HepG2 (cell line): Measurements from ENCODE around the gene KXD1. TPM values are rescaled to one million over a fixed set of nuclear protein-coding genes. Genes with fewer than 3 reads are reported as not detected.

Experiments used
- FIP1L1 ChIP-seq: fragments of 200-400 bp; formaldehyde crosslinking; IDR thresholded peaks from 2 replicates; pipeline ENCODE4 v1.6.1; 2018; ENCODE audit warnings: low read depth, mild to moderate bottlenecking, low read length, moderate library complexity, borderline replicate concordance; ENCODE audit not compliant: insufficient read depth
- PCBP1 ChIP-seq: fragments of 200-400 bp; formaldehyde crosslinking; IDR thresholded peaks from 2 replicates; pipeline ENCODE4 v1.6.1; 2017; ENCODE audit warnings: mild to moderate bottlenecking, low read depth, low read length, borderline replicate concordance
- POLR2AphosphoS2 ChIP-seq: IDR thresholded peaks from 2 replicates; pipeline ENCODE4 v1.6.1; 2011; ENCODE audit warnings: low read depth, low read length, improper control_type of control experiment
- PTBP1 ChIP-seq: fragments of 200-400 bp; formaldehyde crosslinking; IDR thresholded peaks from 2 replicates; pipeline ENCODE4 v1.6.1; 2018; ENCODE audit warnings: low read length, low read depth; ENCODE audit not compliant: poor library complexity, severe bottlenecking
- RORA ChIP-seq: sonication (generic); formaldehyde crosslinking; IDR thresholded peaks from 2 replicates; pipeline ENCODE4 v1.5.0; 2020; ENCODE audit warnings: mild to moderate bottlenecking, missing genetic modification reagents, moderate library complexity
- SCMH1 ChIP-seq: sonication (generic); formaldehyde crosslinking; IDR thresholded peaks from 2 replicates; pipeline ENCODE4 v1.9.0; 2021; ENCODE audit warnings: missing genetic modification reagents, mild to moderate bottlenecking, borderline replicate concordance
- SIN3A ChIP-seq: IDR thresholded peaks from 2 replicates; pipeline ENCODE4 v1.6.1; 2011; ENCODE audit warnings: low read depth, mild to moderate bottlenecking, control low read depth, low read length, borderline replicate concordance
- SSRP1 ChIP-seq: IDR thresholded peaks from 2 replicates; pipeline ENCODE4 v1.6.1; 2016; ENCODE audit warnings: control low read depth
- USF2 ChIP-seq, 2 experiments: sonication (generic) in 1 of 2; formaldehyde crosslinking in 1 of 2; IDR thresholded peaks; 2 replicates each; pipeline versions ENCODE4 v1.5.1 to v1.6.1; 2011 to 2020; ENCODE audit warnings: borderline replicate concordance in 1 of 2, low read depth in 1 of 2, low read length in 1 of 2, mild to moderate bottlenecking in 1 of 2, missing genetic modification reagents in 1 of 2, moderate library complexity in 1 of 2
- ZFP36 ChIP-seq: fragments of 150-350 bp; IDR thresholded peaks from 2 replicates; pipeline ENCODE4 v1.6.1; 2018; ENCODE audit warnings: borderline replicate concordance, low read length, low read depth; ENCODE audit not compliant: partially characterized antibody
- ZNF142 ChIP-seq: sonication (generic); formaldehyde crosslinking; IDR thresholded peaks from 2 replicates; pipeline ENCODE4 v1.4.0; 2020; ENCODE audit warnings: missing genetic modification reagents
- ZNF18 ChIP-seq: sonication (generic); formaldehyde crosslinking; IDR thresholded peaks from 2 replicates; pipeline ENCODE4 v1.8.0; 2022; ENCODE audit warnings: mild to moderate bottlenecking, missing genetic modification reagents; ENCODE audit not compliant: insufficient replicate concordance
- ZNF331 ChIP-seq: sonication (generic); formaldehyde crosslinking; IDR thresholded peaks from 2 replicates; pipeline ENCODE4 v1.4.0; 2020; ENCODE audit warnings: missing genetic modification reagents
- ZNF383 ChIP-seq: sonication (generic); formaldehyde crosslinking; IDR thresholded peaks from 2 replicates; pipeline ENCODE4 v1.4.0; 2020; ENCODE audit warnings: missing genetic modification reagents, mild to moderate bottlenecking, borderline replicate concordance
- ZNF44 ChIP-seq: sonication (generic); formaldehyde crosslinking; IDR thresholded peaks from 2 replicates; pipeline ENCODE4 v1.5.1; 2020; ENCODE audit warnings: mild to moderate bottlenecking, missing genetic modification reagents
- ZNF784 ChIP-seq: sonication (generic); formaldehyde crosslinking; IDR thresholded peaks from 2 replicates; pipeline ENCODE4 v1.5.1; 2020; ENCODE audit warnings: missing genetic modification reagents, mild to moderate bottlenecking, borderline replicate concordance
- ZSCAN29 ChIP-seq: sonication (generic); formaldehyde crosslinking; conservative IDR thresholded peaks from 2 replicates; pipeline ENCODE4 v1.4.0; 2020; ENCODE audit warnings: mild to moderate bottlenecking, missing genetic modification reagents
- polyA plus RNA-seq, 8 experiments: library from polyadenylated mRNA; depleted of rRNA in 3 of 8; stranded (reverse) in 7 of 8; unstranded in 1 of 8; fragments of >200 nt; fragmentation: Illumina TruSeq in 4 of 8; extraction: Trizol in 4 of 8; gene quantifications; 2 replicates each; pipeline versions ENCODE4 v1.2.1 to v1.2.3, GENCODE V29; 2011 to 2016; ENCODE audit warnings: low read depth in 4 of 8, missing spikeins in 1 of 8, mixed read lengths in 1 of 8; ENCODE audit not compliant: insufficient read depth in 1 of 8
- total RNA-seq, 5 experiments: library from RNA; depleted of rRNA; stranded (reverse); fragments of >200 nt; fragmentation: Illumina TruSeq; extraction: Trizol; gene quantifications; 2 replicates each; pipeline ENCODE4 v1.2.3, GENCODE V29; 2016; ENCODE audit warnings: low read depth in 1 of 5

The KXD1 gene
- total and polyA plus RNA-seq, 2 of the 13 experiments (the other 11 are each of a cell fraction or from before 2014, with no cell fraction given): 44.6 to 143 TPM

GRCh38 chr19:18588611-18589379, 31.1 kb downstream of the KXD1 start, which contains the start of gene REX1BD (continued):
- peak; percentile 79 for TF ChIP-seq PCBP1
- TF ChIP-seq PTBP1: no peak
- no peak for TF ChIP-seq ZNF18 (CRISPR knock-in tag)
- TF ChIP-seq USF2 (IDR thresholded peaks at IDR 0.05; ENCODE audit: low read depth, low read length): no peak
- no peak for TF ChIP-seq USF2 (CRISPR knock-in tag; IDR thresholded peaks at IDR 0.05; ENCODE audit: borderline replicate concordance)
- peak; percentile 91 for TF ChIP-seq ZNF331
- TF ChIP-seq ZNF44: peak; percentile 4; the same call in 1 of the 2 replicates
- no peak for TF ChIP-seq ZSCAN29 (CRISPR knock-in tag)
- peak; percentile 52 for TF ChIP-seq ZNF142 (CRISPR knock-in tag)
- no peak for TF ChIP-seq SCMH1 (CRISPR knock-in tag)
- TF ChIP-seq SIN3A: peak; percentile 78; the same call in 1 of the 2 replicates
- no peak for TF ChIP-seq ZNF383 (CRISPR knock-in tag)
- TF ChIP-seq SSRP1 (CRISPR knock-in tag): peak; percentile 83; the same call in 1 of the 2 replicates
- no peak for TF ChIP-seq RORA (CRISPR knock-in tag)
- no peak for TF ChIP-seq ZNF784 (CRISPR knock-in tag)
- TF ChIP-seq FIP1L1: 0 out of 2 replicates have a peak, but pooled peaks have one; percentile 56
- TF ChIP-seq ZFP36: no peak
- TF ChIP-seq POLR2AphosphoS2: no peak
